WI38 (cell line): ENCODE results near the gene KRTAP11-1.

Experiments
- H3K4me3 ChIP-seq: 2 replicates; pipeline ENCODE4 v1.5.1; 2011; ENCODE audit warnings: low read depth, mild to moderate bottlenecking, control low read depth, low read length
- CTCF ChIP-seq: IDR thresholded peaks from 2 replicates; pipeline ENCODE4 v1.5.1; 2012; ENCODE audit warnings: low read depth, mild to moderate bottlenecking, control low read depth, low read length

Gene KRTAP11-1

GRCh38 chr21:30874526-30874925 is 6.9 kb downstream of the KRTAP11-1 start:
- TF ChIP-seq CTCF, result no peak
- H3K4me3 ChIP-seq, result no peak overlapping the region

- no peak for TF ChIP-seq CTCF
These were observed 33.5 kb downstream of the KRTAP11-1 start for GRCh38 chr21:30847627-30848500.

GRCh38 chr21:30842990-30843389 is 38.4 kb downstream of the KRTAP11-1 start:
- no peak overlapping the region for H3K4me3 ChIP-seq
- no peak for TF ChIP-seq CTCF

More at GRCh38 chr21:30847627-30848500, 33.5 kb downstream of the KRTAP11-1 start:
- H3K4me3 ChIP-seq, result no peak overlapping the region

GRCh38 chr21:30839304-30839703 is 42.1 kb downstream of the KRTAP11-1 start:
- no peak for TF ChIP-seq CTCF
- H3K4me3 ChIP-seq, result no peak overlapping the region

- no peak for TF ChIP-seq CTCF
- H3K4me3 ChIP-seq, result no peak overlapping the region
These were observed 42.8 kb downstream of the KRTAP11-1 start for GRCh38 chr21:30838536-30838935.

- H3K4me3 ChIP-seq, result no peak overlapping the region
- peak; percentile 12; the same call in 1 of the 2 replicates for TF ChIP-seq CTCF
These were observed 50.1 kb downstream of the KRTAP11-1 start for GRCh38 chr21:30831194-30831765.
